Lower leg skin (tissue), 4 donors: Measurements from ENCODE around the gene KCNQ2. TPM values are rescaled to one million over a fixed set of nuclear protein-coding genes. Genes with fewer than 3 reads are reported as not detected.

Experiments
- DNase-seq, 2 donors: peaks; one replicate each; pipeline ENCODE4 v3.0.0-alpha.2; 2019; ENCODE audit warnings: low spot score in 2 of 2
- H3K4me3 ChIP-seq: fragments of 200-600 bp; sonication (generic); 2 replicates; pipeline ENCODE4 v1.5.1; 2017; ENCODE audit warnings: mild to moderate bottlenecking, low read depth; ENCODE audit not compliant: poor library complexity, severe bottlenecking
- POLR2A ChIP-seq, 2 donors: fragments of 450-650 bp; IDR thresholded peaks; one replicate each; pipeline ENCODE4 v1.6.1; 2016 to 2017; ENCODE audit warnings: antibody characterized with exemption in 2 of 2, mild to moderate bottlenecking in 1 of 2, moderate library complexity in 1 of 2
- WGBS, 2 donors: methylation state at CpG; one replicate each; pipeline ENCODE4 v1.1.5; 2018; 5-methylcytosine and 5-hydroxymethylcytosine counted together
- intact Hi-C: fragments of 100-400 bp; cut with DNase I; formaldehyde crosslinking; loops from one replicate; pipeline ENCODE4 v1.15.0; 2023; ENCODE audit warnings: low total_unique reads
- total RNA-seq, 4 donors: library from RNA; depleted of rRNA; stranded (reverse); fragments of >200 nt; gene quantifications; one replicate each; pipeline ENCODE4 v1.1.0, GENCODE V29; 2016
- TF ChIP-seq, protein P1 (sequence below), 3 donors: fragments of 450-650 bp; IDR thresholded peaks; one replicate each; pipeline ENCODE4 v1.5.1; 2016; ENCODE audit warnings: antibody characterized with exemption in 3 of 3, mild to moderate bottlenecking in 3 of 3, moderate library complexity in 2 of 3

Gene KCNQ2
- total RNA-seq, 4 donors from 2014 or later = not detected

DNA sequence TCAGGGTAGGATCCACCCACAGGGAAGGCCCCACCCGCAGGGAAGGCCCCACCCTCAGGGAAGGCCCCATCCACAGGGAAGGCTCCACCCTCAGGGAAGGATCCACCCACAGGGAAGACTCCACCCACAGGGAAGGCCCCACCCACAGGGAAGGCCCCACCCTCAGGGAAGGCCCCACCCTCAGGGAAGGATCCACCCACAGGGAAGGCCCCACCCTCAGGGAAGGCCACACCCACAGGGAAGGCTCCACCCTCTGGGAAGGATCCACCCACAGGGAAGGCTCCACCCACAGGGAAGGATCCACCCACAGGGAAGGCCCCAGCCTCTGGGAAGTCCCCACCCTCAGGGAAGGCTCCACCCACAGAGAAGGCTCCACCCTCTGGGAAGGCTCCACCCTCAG is 40.5 kb downstream of the KCNQ2 start:
- intact Hi-C loops = no loop called here
- H3K4me3 ChIP-seq = no peak overlapping the region
- no CpG with 5 or more reads among the region's 1 CpG for WGBS, 2 donors
- no peak for DNase-seq
- TF ChIP-seq POLR2A (IDR thresholded peaks at IDR 0.05) = no peak
- TF ChIP-seq, protein P1, sequence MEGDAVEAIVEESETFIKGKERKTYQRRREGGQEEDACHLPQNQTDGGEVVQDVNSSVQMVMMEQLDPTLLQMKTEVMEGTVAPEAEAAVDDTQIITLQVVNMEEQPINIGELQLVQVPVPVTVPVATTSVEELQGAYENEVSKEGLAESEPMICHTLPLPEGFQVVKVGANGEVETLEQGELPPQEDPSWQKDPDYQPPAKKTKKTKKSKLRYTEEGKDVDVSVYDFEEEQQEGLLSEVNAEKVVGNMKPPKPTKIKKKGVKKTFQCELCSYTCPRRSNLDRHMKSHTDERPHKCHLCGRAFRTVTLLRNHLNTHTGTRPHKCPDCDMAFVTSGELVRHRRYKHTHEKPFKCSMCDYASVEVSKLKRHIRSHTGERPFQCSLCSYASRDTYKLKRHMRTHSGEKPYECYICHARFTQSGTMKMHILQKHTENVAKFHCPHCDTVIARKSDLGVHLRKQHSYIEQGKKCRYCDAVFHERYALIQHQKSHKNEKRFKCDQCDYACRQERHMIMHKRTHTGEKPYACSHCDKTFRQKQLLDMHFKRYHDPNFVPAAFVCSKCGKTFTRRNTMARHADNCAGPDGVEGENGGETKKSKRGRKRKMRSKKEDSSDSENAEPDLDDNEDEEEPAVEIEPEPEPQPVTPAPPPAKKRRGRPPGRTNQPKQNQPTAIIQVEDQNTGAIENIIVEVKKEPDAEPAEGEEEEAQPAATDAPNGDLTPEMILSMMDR (IDR thresholded peaks at IDR 0.05) = no peak

DNA sequence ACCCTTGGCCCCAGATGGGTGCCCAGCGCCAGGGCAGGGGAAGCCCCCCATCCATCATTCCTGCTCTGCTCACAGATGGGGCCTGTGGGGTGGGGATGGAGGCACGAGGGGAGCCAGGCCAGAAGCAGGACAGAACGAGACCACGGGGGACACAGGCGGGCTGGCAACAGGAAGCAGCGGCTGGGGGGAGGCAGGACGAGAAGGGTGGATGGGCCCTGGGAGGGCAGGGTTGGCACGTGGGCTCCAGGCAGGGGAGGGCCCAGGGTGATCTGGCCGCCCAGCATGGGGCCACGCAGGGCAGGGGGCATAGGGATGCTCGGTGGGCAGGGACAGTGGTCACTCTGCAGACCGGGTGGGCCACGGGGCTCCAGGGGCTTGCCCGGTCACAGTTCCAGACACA is 41.6 kb downstream of the KCNQ2 start:
- H3K4me3 ChIP-seq = no peak overlapping the region
- TF ChIP-seq, protein P1 (IDR thresholded peaks at IDR 0.05) = no peak
- TF ChIP-seq POLR2A (IDR thresholded peaks at IDR 0.05) = no peak
- DNase-seq = no peak
- intact Hi-C loops = no loop called here
- 78 to 87% methylated on average over 14 of the region's 14 CpGs for WGBS, 2 donors

DNA sequence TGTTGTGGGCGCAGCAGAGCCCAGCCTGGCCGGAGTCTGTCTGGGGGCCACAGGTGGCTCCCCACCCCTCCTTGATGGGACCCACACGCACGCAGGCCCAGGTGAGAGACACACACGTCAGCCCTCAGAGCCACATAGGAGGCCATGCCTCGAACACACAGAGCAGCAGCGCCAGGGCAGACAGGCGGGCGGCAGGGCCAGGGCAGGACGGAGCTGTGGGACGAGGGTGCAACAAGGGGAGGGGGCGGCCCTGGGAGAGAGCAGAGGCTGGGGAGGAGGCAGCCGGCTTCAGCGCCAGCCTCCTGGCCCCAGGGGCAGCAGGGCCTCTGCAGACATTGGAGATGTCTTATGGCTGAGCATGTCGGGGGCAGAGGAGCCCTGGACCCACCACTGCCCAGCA is 42.5 kb downstream of the KCNQ2 start:
- intact Hi-C loops = no loop called here
- H3K4me3 ChIP-seq = no peak overlapping the region
- WGBS, 2 donors = 86% methylated on average over 12 to 15 of the region's 15 CpGs
- TF ChIP-seq, protein P1 (IDR thresholded peaks at IDR 0.05) = no peak
- no peak for TF ChIP-seq POLR2A (IDR thresholded peaks at IDR 0.05)
- no peak for DNase-seq

- WGBS, 2 donors = 54 to 60% methylated on average over 20 of the region's 20 CpGs
- DNase-seq = no peak
- no peak for TF ChIP-seq POLR2A (IDR thresholded peaks at IDR 0.05)
- TF ChIP-seq, protein P1 (IDR thresholded peaks at IDR 0.05) = no peak
- no peak overlapping the region for H3K4me3 ChIP-seq
- intact Hi-C loops = no loop called here
Observed at GRCh38 chr20:63428906-63429575, 43.4 kb downstream of the KCNQ2 start.

GRCh38 chr20:63427724-63428330 is 44.6 kb downstream of the KCNQ2 start:
- 91 to 92% methylated on average over 21 to 27 of the region's 27 CpGs for WGBS, 2 donors
- TF ChIP-seq, protein P1 (IDR thresholded peaks at IDR 0.05) = no peak
- TF ChIP-seq POLR2A (IDR thresholded peaks at IDR 0.05) = no peak
- no peak for DNase-seq

More at GRCh38 chr20:63427724-63428330, 44.6 kb downstream of the KCNQ2 start:
- H3K4me3 ChIP-seq = no peak overlapping the region
- intact Hi-C loops = no loop called here
